Testis (tissue), 2 donors: ENCODE measurements around the gene TNFRSF13B.

Source experiments
- POLR2A ChIP-seq: fragments of 450-650 bp; IDR thresholded peaks from one replicate; pipeline ENCODE4 v1.6.1; 2017; ENCODE audit warnings: antibody characterized with exemption, mild to moderate bottlenecking, moderate library complexity
- TF ChIP-seq, protein P1 (sequence below), 3 experiments: fragments of 450-650 bp in 2 of 3; fragments of 200-600 bp in 1 of 3; sonication (generic) in 1 of 3; IDR thresholded peaks; one replicate each; pipeline ENCODE4 v1.5.1; 2016 to 2019; ENCODE audit warnings: antibody characterized with exemption in 3 of 3, mild to moderate bottlenecking in 2 of 3, moderate library complexity in 1 of 3

DNA sequence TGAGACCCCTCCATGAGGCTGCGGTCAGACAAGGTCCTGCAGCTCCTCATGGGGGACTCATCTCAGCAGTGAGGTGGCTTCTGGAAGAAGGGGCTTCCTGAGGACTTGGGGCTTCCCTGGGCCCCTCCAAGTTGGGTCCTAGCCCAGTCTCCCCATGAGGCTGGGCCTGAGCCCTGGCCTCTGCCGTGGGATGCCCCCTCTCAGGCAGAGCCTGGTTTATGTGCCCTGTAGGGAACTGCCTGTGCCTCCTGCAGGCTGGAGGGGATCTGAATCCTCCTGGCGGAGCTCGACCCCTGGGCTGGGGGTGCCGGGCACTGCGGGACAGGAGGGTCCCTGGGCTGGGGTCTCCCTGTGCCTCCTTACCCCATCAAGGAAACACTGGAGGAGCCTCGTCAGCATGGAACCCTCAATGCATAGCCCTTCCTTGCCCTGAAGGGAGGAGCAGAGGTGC, 45.8 kb downstream of the TNFRSF13B start:
- TF ChIP-seq, protein P1, sequence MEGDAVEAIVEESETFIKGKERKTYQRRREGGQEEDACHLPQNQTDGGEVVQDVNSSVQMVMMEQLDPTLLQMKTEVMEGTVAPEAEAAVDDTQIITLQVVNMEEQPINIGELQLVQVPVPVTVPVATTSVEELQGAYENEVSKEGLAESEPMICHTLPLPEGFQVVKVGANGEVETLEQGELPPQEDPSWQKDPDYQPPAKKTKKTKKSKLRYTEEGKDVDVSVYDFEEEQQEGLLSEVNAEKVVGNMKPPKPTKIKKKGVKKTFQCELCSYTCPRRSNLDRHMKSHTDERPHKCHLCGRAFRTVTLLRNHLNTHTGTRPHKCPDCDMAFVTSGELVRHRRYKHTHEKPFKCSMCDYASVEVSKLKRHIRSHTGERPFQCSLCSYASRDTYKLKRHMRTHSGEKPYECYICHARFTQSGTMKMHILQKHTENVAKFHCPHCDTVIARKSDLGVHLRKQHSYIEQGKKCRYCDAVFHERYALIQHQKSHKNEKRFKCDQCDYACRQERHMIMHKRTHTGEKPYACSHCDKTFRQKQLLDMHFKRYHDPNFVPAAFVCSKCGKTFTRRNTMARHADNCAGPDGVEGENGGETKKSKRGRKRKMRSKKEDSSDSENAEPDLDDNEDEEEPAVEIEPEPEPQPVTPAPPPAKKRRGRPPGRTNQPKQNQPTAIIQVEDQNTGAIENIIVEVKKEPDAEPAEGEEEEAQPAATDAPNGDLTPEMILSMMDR (IDR thresholded peaks at IDR 0.05) = no peak
- TF ChIP-seq POLR2A = no peak
